ENCODE data around the gene PXDC1.
"Not testable (repeated sequence)": the region's sequence is repeated elsewhere in the genome, so short reads cannot be mapped to it uniquely, and the experiment has no call there.

The PXDC1 gene

DNA sequence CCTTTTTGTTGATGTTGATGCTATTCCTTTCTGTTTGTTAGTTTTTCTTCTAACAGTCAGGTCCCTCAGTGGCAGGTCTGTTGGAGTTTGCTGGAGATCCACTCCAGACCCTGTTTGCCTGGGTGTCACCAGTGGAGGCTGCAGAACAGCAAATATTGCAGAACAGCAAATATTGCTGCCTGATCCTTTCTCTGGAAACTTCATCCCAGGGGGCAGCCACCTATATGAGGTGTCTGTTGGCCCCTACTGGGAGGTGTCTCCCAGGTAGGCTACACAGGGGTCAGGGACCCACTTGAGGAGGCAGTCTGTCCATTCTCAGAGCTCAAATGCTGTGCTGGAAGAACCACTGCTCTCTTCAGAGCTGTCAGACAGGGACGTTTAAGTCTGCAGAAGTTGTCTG lies 74.2 kb downstream of the PXDC1 start:
- not testable (repeated sequence) for H3K27ac ChIP-seq (ENCODE audit: low read depth, low read length); H3K9me3 ChIP-seq (ENCODE audit: control insufficient read depth, insufficient read depth, low read depth, low read length); H3K9ac ChIP-seq (ENCODE audit: low read length); H3K27me3 ChIP-seq (ENCODE audit: control insufficient read depth, insufficient read depth, low read length); H3K4me1 ChIP-seq (ENCODE audit: control insufficient read depth, insufficient read depth, low read length); H3K4me3 ChIP-seq (ENCODE audit: low read depth, low read length); H3K36me3 ChIP-seq (ENCODE audit: control insufficient read depth, insufficient read depth, low read length)
